Neural crest cell (in vitro differentiated cells): ENCODE results near the gene COX7A1. TPM values are rescaled to one million over a fixed set of nuclear protein-coding genes. Genes with fewer than 3 reads are reported as not detected.
A peak's percentile ranks its signal among the peaks of the same experiment; 100 is the strongest.

ENCODE experiments used
- DNase-seq: peaks from one replicate; pipeline ENCODE4 v3.0.0; 2021; ENCODE audit warnings: low read depth, mixed read lengths, low spot score
- H3K27ac Mint-ChIP-seq: one replicate; pipeline ENCODE4 v1.8.0; 2021; ENCODE audit warnings: mild to moderate bottlenecking, mixed read lengths; ENCODE audit not compliant: unreplicated experiment
- H3K27me3 Mint-ChIP-seq: 2 replicates; pipeline ENCODE4 v1.8.0; 2021; ENCODE audit warnings: low read depth, mild to moderate bottlenecking, mixed read lengths
- H3K36me3 Mint-ChIP-seq: 2 replicates; pipeline ENCODE4 v1.8.0; 2021; ENCODE audit warnings: low read depth, mild to moderate bottlenecking, mixed read lengths
- H3K4me1 Mint-ChIP-seq: 2 replicates; pipeline ENCODE4 v1.8.0; 2021; ENCODE audit warnings: mixed read lengths
- H3K4me3 Mint-ChIP-seq: one replicate; pipeline ENCODE4 v1.8.0; 2021; ENCODE audit warnings: mild to moderate bottlenecking, mixed read lengths
- H3K9me3 Mint-ChIP-seq: 2 replicates; pipeline ENCODE4 v1.8.0; 2021; ENCODE audit warnings: mixed read lengths
- total RNA-seq: library from RNA; stranded (reverse); gene quantifications from 2 replicates; pipeline ENCODE4 v1.2.1, GENCODE V29; 2021
- TF ChIP-seq, protein P1 (sequence below): fragments of 200-600 bp; sonication (generic); conservative IDR thresholded peaks from 2 replicates; pipeline ENCODE4 v1.5.0; 2021; ENCODE audit warnings: antibody characterized with exemption, mild to moderate bottlenecking

The COX7A1 gene
- total RNA-seq, 1 donor from 2014 or later, result not detected

DNA sequence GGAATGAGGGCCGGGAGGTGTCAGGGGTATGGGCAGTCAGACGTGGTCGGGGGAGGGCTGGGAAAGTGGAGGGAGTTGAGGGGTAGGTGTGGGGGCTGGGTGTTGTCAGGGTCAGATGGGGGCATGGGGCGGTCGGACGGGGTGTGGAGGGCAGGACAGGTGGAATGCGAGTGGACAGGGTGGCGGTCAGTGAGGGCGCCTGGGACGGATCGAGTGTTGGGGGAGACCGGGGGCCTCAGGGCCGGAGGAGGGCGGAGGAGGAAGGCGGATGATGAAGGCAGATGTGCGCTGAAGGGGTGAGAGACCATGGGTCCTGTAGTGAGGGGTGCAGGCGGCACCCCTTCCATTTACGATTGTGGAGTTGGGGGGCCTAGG is 31.3 kb downstream of the COX7A1 start:
- TF ChIP-seq, protein P1, sequence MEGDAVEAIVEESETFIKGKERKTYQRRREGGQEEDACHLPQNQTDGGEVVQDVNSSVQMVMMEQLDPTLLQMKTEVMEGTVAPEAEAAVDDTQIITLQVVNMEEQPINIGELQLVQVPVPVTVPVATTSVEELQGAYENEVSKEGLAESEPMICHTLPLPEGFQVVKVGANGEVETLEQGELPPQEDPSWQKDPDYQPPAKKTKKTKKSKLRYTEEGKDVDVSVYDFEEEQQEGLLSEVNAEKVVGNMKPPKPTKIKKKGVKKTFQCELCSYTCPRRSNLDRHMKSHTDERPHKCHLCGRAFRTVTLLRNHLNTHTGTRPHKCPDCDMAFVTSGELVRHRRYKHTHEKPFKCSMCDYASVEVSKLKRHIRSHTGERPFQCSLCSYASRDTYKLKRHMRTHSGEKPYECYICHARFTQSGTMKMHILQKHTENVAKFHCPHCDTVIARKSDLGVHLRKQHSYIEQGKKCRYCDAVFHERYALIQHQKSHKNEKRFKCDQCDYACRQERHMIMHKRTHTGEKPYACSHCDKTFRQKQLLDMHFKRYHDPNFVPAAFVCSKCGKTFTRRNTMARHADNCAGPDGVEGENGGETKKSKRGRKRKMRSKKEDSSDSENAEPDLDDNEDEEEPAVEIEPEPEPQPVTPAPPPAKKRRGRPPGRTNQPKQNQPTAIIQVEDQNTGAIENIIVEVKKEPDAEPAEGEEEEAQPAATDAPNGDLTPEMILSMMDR, result no peak
- no peaks in the 10 kb centered on the region for H3K9me3 Mint-ChIP-seq
- peaks cover 9% of the 10 kb centered on the region for H3K36me3 Mint-ChIP-seq
- no peaks in the 10 kb centered on the region for H3K27me3 Mint-ChIP-seq
- H3K4me1 Mint-ChIP-seq, result peaks cover 20% of the 10 kb centered on the region
- DNase-seq, result no peak
- no peak overlapping the region for H3K27ac Mint-ChIP-seq
- no peak overlapping the region for H3K4me3 Mint-ChIP-seq

GRCh38 chr19:36120092-36120983 is 31.9 kb downstream of the COX7A1 start:
- Mint-ChIP-seq H3K4me1 (peaks cover 22% of the 10 kb centered on the region), H3K36me3 (peaks cover 6% of the 10 kb centered on the region), H3K4me3 (peak overlapping the region; percentile 73), H3K9me3 (no peaks in the 10 kb centered on the region), H3K27ac (peak overlapping the region; percentile 14), H3K27me3 (no peaks in the 10 kb centered on the region)
- TF ChIP-seq, protein P1, result no peak
- DNase-seq, result no peak

DNA sequence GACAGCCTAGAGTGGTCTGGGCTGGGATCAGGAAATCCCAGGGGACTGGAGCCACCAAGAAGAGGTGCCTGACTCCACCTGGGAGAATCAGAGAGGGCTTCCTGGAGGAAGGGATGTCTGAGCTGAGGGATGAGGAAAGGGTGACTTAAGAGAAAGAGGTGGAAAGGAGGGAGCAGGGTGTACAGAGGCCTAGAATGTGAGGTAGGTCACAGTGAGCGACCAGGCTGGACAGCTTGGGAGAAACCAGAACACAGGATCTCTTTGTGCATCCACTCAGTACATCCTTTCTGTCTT is 36.0 kb downstream of the COX7A1 start:
- H3K4me3 Mint-ChIP-seq, result peak overlapping the region; percentile 93
- no peaks in the 10 kb centered on the region for H3K9me3 Mint-ChIP-seq
- peaks cover 13% of the 10 kb centered on the region for H3K36me3 Mint-ChIP-seq

DNA sequence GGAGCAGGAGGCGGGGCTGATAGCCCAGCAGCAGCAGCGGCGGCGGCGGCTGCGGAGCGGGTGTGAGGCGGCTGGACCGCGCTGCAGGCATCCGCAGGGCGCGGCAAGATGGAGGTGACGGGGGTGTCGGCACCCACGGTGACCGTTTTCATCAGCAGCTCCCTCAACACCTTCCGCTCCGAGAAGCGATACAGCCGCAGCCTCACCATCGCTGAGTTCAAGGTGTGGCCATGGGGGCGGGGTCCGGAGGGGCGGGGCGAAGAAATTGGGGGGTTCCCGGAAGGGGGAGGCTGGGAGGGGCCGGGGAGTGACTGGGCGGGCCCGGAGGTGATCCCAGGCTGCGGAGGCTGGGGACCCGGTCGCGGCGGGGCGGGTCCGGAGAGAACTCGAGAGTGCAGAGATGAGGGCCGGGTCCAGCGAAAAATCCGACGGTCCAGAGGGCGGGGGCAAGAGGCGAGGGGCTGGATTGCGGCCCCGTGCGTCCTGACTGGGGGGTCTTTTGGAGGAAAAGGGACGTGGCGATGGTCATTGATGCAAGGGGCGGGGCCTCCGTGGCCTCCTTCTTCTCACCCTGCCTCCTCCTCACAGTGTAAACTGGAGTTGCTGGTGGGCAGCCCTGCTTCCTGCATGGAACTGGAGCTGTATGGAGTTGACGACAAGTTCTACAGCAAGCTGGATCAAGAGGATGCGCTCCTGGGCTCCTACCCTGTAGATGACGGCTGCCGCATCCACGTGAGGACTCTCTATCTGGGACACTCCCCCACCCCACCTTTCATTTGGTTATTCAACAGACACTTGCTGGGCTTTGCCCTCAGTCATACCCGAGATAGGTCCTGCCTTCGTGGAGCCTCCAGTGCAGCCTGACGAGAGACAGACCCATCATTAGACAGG is 36.5 kb downstream of the COX7A1 start, which contains the start of gene TBCB:
Gene TBCB, plus strand, starts transcription at position 16 of the 891 bp plus-strand sequence. Its CDS starts 93 bp downstream, at position 109.
- peaks cover 5% of the 10 kb centered on the region for H3K27me3 Mint-ChIP-seq

More for the DNA sequence above, 36.0 kb downstream of the COX7A1 start:
- no peak overlapping the region for H3K27ac Mint-ChIP-seq
- H3K4me1 Mint-ChIP-seq, result peaks cover 44% of the 10 kb centered on the region
- TF ChIP-seq, protein P1, result no peak
- DNase-seq, result no peak
- peaks cover 5% of the 10 kb centered on the region for H3K27me3 Mint-ChIP-seq

More for the DNA sequence above, 36.5 kb downstream of the COX7A1 start, which contains the start of gene TBCB:
- TF ChIP-seq, protein P1, result no peak
- Mint-ChIP-seq H3K9me3 (no peaks in the 10 kb centered on the region), H3K27ac (peak within 1 kb of the TSS; percentile 95), H3K4me3 (peak within 1 kb of the TSS; percentile 93), H3K36me3 (peaks cover 13% of the 10 kb centered on the region), H3K4me1 (peaks cover 44% of the 10 kb centered on the region)
- no peak for DNase-seq
